ENCODE data around the gene RAD51B. TPM values are rescaled to one million over a fixed set of nuclear protein-coding genes. Genes with fewer than 3 reads are reported as not detected.

Gene RAD51B
- total and polyA plus RNA-seq, 9 of the 15 experiments (the other 6 are each of a cell fraction or from before 2014, with no cell fraction given): 8.5 to 17.3 (median 11.3) TPM

DNA sequence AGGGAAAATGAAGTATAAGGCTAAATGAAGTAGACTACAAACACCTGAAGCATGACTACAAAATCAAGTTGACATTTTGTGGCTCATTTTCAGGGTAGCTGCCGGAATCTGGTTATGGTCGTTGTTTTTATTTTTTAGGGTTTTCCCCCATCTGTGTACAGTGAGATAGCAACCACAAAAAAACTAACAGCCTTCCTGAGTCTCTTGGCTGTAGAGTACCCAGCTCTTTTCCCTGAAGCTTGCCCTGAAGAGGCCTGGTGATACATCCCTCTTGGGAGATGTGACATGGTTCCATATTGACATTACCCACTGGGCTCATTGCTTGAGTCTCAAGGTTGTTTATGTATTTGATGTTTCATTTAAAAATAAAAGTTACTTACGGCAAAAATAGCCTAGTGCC lies 549.3 kb downstream of the RAD51B start:
- H2AFZ ChIP-seq (ENCODE audit: low read depth, low read length): no peak overlapping the region
- H3K4me2 ChIP-seq (ENCODE audit: insufficient read depth, low read length): no peak overlapping the region
- H3K27ac ChIP-seq (ENCODE audit: extremely low read depth, low read depth, low read length): no peak overlapping the region
- H3K27me3 ChIP-seq (ENCODE audit: control insufficient read depth in 2 of 2, insufficient read depth in 2 of 2, low read length in 2 of 2): no peaks in the 10 kb centered on the region
- CTCF ChIA-PET (ENCODE audit: low intra/inter-chr PET ratio): no interaction called here
- no peak for DNase-seq (ENCODE audit: extremely low read depth in 1 of 4, low spot score in 3 of 4)
- no peaks in the 10 kb centered on the region for H3K9me1 ChIP-seq (ENCODE audit: control insufficient read depth, insufficient read depth, low read length)
- no peaks in the 10 kb centered on the region for H4K20me1 ChIP-seq (replicated peaks; ENCODE audit: control insufficient read depth, insufficient read depth, low read length)
- POLR2A ChIA-PET: interaction anchor here (1.0 to 1.6 kb wide), 2 partner anchors 8 to 12 kb away, joined by 5 to 8 read pairs; no protein-coding TSS in a partner anchor
- no peak overlapping the region for H3K4me3 ChIP-seq
- peaks cover 0 to 4% of the 10 kb centered on the region in 2 experiments; a peak in 2 of 5 replicates for H3K4me1 ChIP-seq (replicated peaks in 1 of 2; ENCODE audit: control insufficient read depth in 2 of 2, insufficient read depth in 2 of 2, low read length in 2 of 2)
- no peaks in the 10 kb centered on the region for H3K36me3 ChIP-seq (ENCODE audit: control insufficient read depth, insufficient read depth, low read length)
- no peak for ATAC-seq
- H3K9me3 ChIP-seq (replicated peaks; ENCODE audit: control insufficient read depth, insufficient read depth, low read depth, low read length): no peaks in the 10 kb centered on the region
- 74% methylated on average over 3 of the region's 3 CpGs for WGBS (ENCODE audit: insufficient coverage, low coverage, missing lambda C conversion rate)
- intact Hi-C loops (cut with micrococcal nuclease) (no loop called here), in situ Hi-C loops (cut with MboI) (no loop called here)
- FAIRE-seq: no peak
- no peaks in the 10 kb centered on the region for H3K79me2 ChIP-seq (ENCODE audit: control insufficient read depth, insufficient read depth, low read length)
- H3K9ac ChIP-seq (ENCODE audit: insufficient read depth in 1 of 2, low read depth in 2 of 2, low read length in 2 of 2): no peak overlapping the region
- no TSS peak for BruUV-seq (replicated peaks)
- TF ChIP-seq, protein P1, sequence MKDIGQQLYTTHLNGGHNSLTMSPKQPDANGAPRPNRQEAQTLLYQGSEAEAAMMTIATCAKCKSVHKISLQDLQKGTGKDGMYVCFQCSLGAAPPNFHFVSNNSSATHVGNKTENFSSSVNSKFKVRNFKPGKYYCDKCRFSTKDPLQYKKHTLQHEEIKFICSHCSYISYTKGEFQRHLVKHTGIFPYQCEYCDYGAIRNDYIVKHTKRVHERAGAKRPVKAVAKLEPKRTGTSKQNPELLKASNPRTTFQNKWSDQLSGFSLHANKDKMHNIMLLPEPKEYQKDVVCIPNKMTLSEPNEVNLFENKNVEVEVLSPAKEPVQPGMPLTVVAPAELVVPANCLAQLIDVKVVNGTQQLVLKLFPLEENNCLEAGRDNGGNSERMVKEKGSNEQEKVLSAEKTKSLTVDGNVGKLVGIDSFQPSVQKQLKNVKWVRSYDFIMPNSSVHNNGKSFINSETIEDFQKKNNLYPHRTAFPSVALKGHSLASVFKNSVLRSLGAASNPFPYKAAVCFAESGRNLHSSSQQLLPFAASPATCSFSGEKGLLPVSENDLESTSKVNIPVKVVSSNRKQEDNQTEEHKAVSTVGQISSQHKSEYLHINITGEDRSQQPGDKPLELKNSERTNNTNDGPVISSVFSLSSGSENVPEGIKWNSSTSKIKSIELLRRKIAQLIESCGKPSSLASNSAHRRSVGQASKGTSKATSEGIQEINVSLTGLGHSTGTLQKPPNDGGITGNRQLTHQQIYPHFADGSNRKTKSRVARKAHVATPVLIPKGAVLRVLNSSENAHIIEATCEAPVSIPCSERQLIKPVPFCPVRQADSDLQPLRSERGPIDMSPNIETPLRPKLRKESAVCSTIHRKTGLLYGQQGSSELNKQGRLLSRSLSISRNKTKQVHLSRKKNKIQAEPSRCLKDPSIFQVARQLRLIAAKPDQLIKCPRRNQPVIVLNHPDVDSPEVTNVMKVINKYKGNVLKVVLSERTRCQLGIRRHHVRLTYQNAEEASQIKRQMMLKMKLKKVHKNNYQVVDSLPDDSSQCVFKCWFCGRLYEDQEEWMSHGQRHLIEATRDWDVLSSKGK (CRISPR knock-in tag; IDR thresholded peaks at IDR 0.05): no peak
- no peak for TF ChIP-seq C11orf30 (IDR thresholded peaks at IDR 0.05; ENCODE audit: low read depth)
- TF ChIP-seq, protein P2, sequence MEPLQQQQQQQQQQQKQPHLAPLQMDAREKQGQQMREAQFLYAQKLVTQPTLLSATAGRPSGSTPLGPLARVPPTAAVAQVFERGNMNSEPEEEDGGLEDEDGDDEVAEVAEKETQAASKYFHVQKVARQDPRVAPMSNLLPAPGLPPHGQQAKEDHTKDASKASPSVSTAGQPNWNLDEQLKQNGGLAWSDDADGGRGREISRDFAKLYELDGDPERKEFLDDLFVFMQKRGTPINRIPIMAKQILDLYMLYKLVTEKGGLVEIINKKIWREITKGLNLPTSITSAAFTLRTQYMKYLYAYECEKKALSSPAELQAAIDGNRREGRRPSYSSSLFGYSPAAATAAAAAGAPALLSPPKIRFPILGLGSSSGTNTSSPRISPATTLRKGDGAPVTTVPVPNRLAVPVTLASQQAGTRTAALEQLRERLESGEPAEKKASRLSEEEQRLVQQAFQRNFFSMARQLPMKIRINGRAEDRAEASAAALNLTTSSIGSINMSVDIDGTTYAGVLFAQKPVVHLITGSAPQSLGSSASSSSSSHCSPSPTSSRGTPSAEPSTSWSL (CRISPR knock-in tag; IDR thresholded peaks at IDR 0.05; ENCODE audit: borderline replicate concordance): no peak
- TF ChIP-seq ATF2 (CRISPR knock-in tag; IDR thresholded peaks at IDR 0.05): no peak
- TF ChIP-seq SPI1 (IDR thresholded peaks at IDR 0.05; ENCODE audit: borderline replicate concordance, low read depth, low read length): no peak

Measured in K562 (cell line).